Thymus (tissue), 11 donors: ENCODE data around the gene DDC. TPM values are rescaled to one million over a fixed set of nuclear protein-coding genes. Genes with fewer than 3 reads are reported as not detected.

Experiments used
- DNase-seq, 9 donors: peaks; one replicate each; pipeline ENCODE4 v3.0.0-alpha.2; 2013; ENCODE audit warnings: low spot score in 9 of 9, low read depth in 6 of 9, missing footprints in 1 of 9
- H3K27ac ChIP-seq, 2 donors: one replicate each; pipeline ENCODE4 v1.5.1; 2013; ENCODE audit warnings: control low read depth in 1 of 2, low read depth in 1 of 2, low read length in 1 of 2, mild to moderate bottlenecking in 1 of 2, moderate library complexity in 1 of 2
- H3K27me3 ChIP-seq, 2 donors: one replicate each; pipeline ENCODE4 v1.5.1; 2013; ENCODE audit warnings: low read length in 1 of 2; ENCODE audit not compliant: control insufficient read depth in 2 of 2, insufficient read depth in 1 of 2
- H3K36me3 ChIP-seq, 2 donors: one replicate each; pipeline ENCODE4 v1.5.1; 2013; ENCODE audit warnings: low read length in 1 of 2, mild to moderate bottlenecking in 1 of 2, moderate library complexity in 1 of 2; ENCODE audit not compliant: control insufficient read depth in 2 of 2, insufficient read depth in 2 of 2
- H3K4me1 ChIP-seq, 2 donors: one replicate each; pipeline ENCODE4 v1.5.1; 2013; ENCODE audit warnings: low read length in 2 of 2; ENCODE audit not compliant: control insufficient read depth in 2 of 2, insufficient read depth in 2 of 2
- H3K4me3 ChIP-seq, 2 donors: one replicate each; pipeline ENCODE4 v1.5.1; 2013; ENCODE audit warnings: low read length in 2 of 2, control low read depth in 1 of 2, mild to moderate bottlenecking in 1 of 2
- H3K9me3 ChIP-seq, 2 donors: one replicate each; pipeline ENCODE4 v1.5.1; 2013; ENCODE audit warnings: low read length in 1 of 2, mild to moderate bottlenecking in 1 of 2; ENCODE audit not compliant: control insufficient read depth in 2 of 2, insufficient read depth in 1 of 2
- WGBS: extraction: QIAGEN DNeasy Blood & Tissue Kit; methylation state at CpG from one replicate; pipeline ENCODE4 v1.1.7; 2013; 5-methylcytosine and 5-hydroxymethylcytosine counted together
- polyA plus RNA-seq: library from polyadenylated mRNA; stranded (reverse); fragments of 200-250 nt; gene quantifications from one replicate; pipeline ENCODE4 v1.2.3, GENCODE V29; 2013
- total RNA-seq: library from RNA; stranded (reverse); fragments of 120-200 nt; gene quantifications from one replicate; pipeline ENCODE4 v1.2.4, GENCODE V29; 2013
- donor health status: healthy.

DDC gene
- total and polyA plus RNA-seq, 2 donors: 0.23 to 0.33 TPM

DNA sequence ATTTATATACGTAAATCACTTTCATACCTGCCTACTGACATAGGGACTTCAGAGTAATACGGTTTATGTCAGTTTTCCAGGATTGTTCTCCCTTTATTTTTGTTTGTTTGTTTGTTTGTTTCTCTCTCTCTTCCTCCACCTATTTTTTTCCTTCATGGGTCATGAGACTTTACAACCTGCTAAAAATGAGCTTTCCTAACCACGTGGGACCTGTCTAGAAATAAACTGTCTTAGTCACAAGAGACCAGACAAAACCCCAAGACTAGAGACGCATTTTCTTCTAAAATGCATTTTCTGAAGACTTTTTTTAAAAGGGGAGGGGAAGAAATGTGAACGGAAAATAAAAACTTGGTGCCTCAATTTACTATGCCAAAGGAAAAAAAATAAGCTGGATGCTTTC, 74.0 kb downstream of the DDC start:
- Histone ChIP-seq H3K9me3 (no peaks in the 10 kb centered on the region), H3K36me3 (no peaks in the 10 kb centered on the region), H3K27me3 (no peaks in the 10 kb centered on the region), H3K4me3 (no peak overlapping the region), H3K27ac (no peak overlapping the region), H3K4me1 (no peaks in the 10 kb centered on the region)
- no peak for DNase-seq
- 84% methylated on average over 5 of the region's 5 CpGs for WGBS

DNA sequence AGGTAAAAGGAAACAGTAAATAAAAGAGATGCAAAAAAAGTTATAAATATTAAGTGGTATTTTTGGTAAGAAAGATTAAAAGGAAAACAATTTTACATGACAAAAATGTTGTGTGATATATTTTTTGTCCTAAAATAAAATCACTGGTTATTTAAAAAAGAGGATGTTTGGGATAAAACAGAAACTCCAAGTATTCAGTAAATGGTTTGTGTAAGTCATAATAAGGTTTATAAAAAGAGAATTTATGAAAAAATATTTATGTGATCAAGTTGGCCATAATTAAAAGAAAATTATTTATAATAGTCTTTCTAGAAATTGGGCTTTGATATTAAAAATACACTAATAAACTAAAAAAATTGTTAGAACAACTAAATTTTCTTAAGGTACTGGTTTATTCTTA, 76.8 kb downstream of the DDC start:
- Histone ChIP-seq H3K36me3 (no peaks in the 10 kb centered on the region), H3K27ac (no peak overlapping the region), H3K4me3 (no peak overlapping the region), H3K4me1 (no peaks in the 10 kb centered on the region), H3K9me3 (no peaks in the 10 kb centered on the region), H3K27me3 (no peaks in the 10 kb centered on the region)
- no peak for DNase-seq

DNA sequence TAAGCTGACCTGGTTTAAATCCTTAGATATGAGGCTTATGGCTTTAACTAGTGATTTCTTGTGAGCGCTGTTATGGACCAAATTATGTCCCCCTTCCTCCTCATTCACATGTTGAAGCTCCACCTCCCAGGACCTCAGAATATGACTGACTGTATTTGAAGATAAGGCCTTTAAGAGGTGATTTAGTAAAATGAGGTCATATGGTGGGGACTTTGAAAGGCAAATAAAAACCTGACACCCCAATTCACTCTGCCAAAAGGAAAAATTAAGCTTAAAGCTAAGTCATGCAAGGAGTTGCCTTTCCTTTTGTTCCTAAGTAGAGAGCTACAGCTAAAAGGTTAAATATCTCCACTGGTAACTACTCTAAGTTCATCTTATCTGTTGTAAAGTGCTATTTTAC, 78.7 kb downstream of the DDC start:
- 97% methylated on average over 1 of the region's 1 CpG for WGBS
- Histone ChIP-seq H3K4me3 (no peak overlapping the region), H3K4me1 (no peaks in the 10 kb centered on the region), H3K36me3 (no peaks in the 10 kb centered on the region), H3K9me3 (no peaks in the 10 kb centered on the region), H3K27ac (no peak overlapping the region), H3K27me3 (no peaks in the 10 kb centered on the region)
- DNase-seq: no peak

DNA sequence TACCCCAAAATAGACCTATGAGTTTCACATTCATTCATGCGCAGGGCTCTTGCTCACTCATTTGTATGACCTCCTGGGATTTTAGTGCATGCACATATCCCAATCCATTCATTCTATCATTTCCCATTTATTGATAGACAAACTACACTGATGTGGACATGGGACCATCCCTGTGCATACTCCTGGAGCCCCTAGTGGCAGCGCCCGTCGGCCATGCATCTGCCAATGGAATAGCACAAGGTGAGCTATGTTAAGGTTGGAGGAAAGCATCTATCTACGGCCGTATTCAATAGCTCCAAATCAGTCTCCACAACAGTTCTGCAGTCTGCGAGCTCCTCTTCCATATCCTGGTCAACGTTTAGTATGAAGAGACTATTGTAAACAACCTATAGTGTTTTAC, 83.3 kb downstream of the DDC start:
- Histone ChIP-seq H3K36me3 (no peaks in the 10 kb centered on the region), H3K9me3 (no peaks in the 10 kb centered on the region), H3K4me1 (no peaks in the 10 kb centered on the region), H3K27me3 (no peaks in the 10 kb centered on the region), H3K4me3 (no peak overlapping the region), H3K27ac (no peak overlapping the region)
- WGBS: 95% methylated on average over 8 of the region's 8 CpGs
- no peak for DNase-seq

DNA sequence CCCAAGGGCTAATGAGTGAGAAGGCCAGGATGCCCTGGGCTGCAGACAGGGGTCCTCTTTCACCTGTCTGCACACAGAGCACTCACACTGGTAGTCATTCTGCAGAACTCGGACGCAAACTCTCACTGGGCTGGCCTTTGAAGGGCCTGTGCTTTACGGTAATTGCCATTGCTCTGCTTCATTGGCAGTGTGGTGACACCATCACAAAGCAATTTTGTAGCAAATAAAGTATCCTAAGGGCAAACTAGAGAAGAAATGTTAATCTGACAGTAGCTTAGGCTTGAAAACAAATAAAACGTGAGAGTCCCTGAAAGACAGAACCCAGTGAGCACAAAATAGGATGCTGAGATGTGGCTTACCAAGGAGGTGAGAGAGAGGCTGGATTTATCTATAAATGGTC, 84.4 kb downstream of the DDC start:
- H3K27me3 ChIP-seq: no peaks in the 10 kb centered on the region
- no peaks in the 10 kb centered on the region for H3K36me3 ChIP-seq
- H3K27ac ChIP-seq: no peak overlapping the region
- H3K4me1 ChIP-seq: no peaks in the 10 kb centered on the region
- 76% methylated on average over 4 of the region's 4 CpGs for WGBS
- H3K4me3 ChIP-seq: no peak overlapping the region
- DNase-seq: no peak
- no peaks in the 10 kb centered on the region for H3K9me3 ChIP-seq

DNA sequence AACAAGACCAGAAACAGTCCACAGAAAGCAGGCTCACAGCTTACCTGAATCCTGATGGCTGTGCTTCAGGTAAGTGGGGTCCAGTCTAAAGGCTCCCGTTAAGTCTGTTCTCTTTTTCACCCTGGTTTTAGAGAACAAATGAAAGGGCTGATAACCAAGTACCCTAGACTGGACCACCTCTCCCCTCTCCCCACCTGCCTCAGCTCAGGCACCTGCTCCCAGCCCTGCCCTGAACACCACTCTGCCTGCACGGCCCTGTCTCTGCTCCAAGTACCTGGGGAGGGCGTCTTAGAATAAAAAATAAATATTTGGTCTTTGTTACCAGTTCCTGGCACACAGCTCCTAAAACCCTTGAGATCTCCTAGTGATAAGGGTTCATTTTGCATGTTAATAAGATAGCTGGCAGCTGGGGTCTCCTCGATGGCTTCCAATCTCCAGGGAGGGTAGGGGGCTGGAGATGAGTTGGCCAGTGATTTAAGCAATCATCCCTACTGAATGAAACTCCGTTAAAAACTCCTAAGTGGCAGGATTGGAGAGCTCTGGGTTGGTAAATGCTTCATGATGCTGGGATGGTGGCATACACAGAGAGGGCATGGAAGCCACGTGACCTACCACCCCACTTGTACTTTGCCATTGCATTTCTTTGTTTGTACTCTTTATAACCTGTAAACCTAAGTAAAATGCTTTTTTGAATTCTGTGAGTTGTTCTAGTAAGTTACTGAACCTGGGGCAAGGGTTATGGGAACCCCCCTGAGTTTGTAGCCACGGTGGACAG, 85.3 kb downstream of the DDC start:
- no peak overlapping the region for H3K27ac ChIP-seq
- H3K4me3 ChIP-seq: no peak overlapping the region
- H3K36me3 ChIP-seq: no peaks in the 10 kb centered on the region
- no peak for DNase-seq
- H3K4me1 ChIP-seq: no peaks in the 10 kb centered on the region
- no peaks in the 10 kb centered on the region for H3K27me3 ChIP-seq
- H3K9me3 ChIP-seq: no peaks in the 10 kb centered on the region
- 95% methylated on average over 7 of the region's 7 CpGs for WGBS

DNA sequence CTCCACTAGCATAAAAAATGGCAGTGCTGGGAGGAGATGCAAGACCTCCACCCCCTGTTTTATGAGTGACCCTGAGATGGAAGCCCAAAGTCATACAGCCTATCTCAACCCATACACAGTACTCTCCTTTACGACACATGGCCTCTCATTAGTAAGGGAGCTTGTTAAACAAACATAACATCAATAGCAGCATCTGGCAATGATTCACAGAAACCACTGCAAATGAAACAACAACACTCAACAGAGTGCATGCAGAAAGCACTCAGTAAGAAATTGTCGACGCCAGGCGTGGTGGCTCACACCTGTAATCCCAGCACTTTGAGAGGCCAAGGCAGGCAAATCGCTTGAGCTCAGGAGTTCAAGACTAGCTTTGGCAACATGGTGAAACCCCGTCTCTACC, 87.6 kb downstream of the DDC start:
- Histone ChIP-seq H3K4me1 (no peaks in the 10 kb centered on the region), H3K27me3 (no peaks in the 10 kb centered on the region), H3K36me3 (no peaks in the 10 kb centered on the region), H3K27ac (no peak overlapping the region), H3K4me3 (no peak overlapping the region), H3K9me3 (no peaks in the 10 kb centered on the region)
- DNase-seq: no peak
- 93% methylated on average over 6 of the region's 6 CpGs for WGBS

DNA sequence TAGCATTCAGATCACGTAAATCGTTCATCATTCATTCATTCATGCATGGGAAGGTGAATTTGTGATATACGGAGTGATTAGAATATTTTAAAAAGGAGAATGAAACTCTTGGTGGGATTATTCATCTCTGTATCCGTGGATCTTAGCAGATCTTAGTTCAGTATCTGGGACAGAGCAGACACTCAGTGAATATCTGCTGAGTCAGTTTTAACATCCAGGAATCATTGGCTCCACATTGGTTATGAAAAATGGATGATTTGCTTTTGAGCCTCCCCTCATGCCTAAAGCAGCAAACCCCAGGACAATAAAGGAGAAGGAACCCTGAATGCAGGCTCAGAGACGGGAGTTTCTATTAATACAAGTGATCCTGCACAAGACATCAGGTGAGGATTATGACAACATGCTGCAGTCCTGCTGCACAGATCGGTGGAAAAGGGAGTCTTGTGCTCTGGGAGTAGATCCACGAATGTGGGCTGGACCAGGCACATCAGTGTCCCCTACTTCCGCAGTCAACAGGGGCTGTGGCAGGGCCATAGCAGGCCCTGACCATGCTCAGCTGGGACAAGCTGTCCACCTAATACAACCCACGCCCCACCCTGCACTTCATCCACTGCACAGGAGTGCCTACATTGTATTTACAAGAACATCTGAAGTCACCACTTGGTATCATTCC, 88.1 kb downstream of the DDC start:
- WGBS: 95% methylated on average over 9 of the region's 9 CpGs
- H3K27ac ChIP-seq: no peak overlapping the region

DNA sequence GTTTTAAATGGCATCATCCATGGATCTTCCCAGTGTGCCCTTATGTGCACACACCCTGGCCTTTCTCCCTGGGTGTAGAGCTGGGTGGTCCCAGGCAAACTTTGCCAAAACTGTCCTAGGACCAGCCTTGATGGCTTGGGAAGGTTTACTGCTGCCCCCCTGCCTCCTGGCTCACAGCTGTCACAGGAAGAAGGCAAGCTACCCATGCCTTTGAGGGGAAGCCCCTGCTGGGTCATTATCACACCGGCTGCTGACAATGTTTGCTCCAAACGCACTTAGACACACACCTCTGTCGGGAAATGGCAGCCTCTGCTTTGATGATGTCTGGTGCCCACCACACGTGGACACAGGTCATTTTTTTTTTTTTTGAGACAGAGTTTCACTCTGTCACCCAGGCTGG, 89.9 kb downstream of the DDC start:
- no peaks in the 10 kb centered on the region for H3K36me3 ChIP-seq
- H3K27ac ChIP-seq: no peak overlapping the region
- DNase-seq: no peak
- no peak overlapping the region for H3K4me3 ChIP-seq
- no peaks in the 10 kb centered on the region for H3K27me3 ChIP-seq
- no peaks in the 10 kb centered on the region for H3K4me1 ChIP-seq
- H3K9me3 ChIP-seq: no peaks in the 10 kb centered on the region
- WGBS: 72% methylated on average over 4 of the region's 4 CpGs

More for the DNA sequence above, 88.1 kb downstream of the DDC start:
- no peaks in the 10 kb centered on the region for H3K9me3 ChIP-seq
- no peaks in the 10 kb centered on the region for H3K36me3 ChIP-seq
- no peak overlapping the region for H3K4me3 ChIP-seq
- no peaks in the 10 kb centered on the region for H3K27me3 ChIP-seq
- no peak for DNase-seq
- H3K4me1 ChIP-seq: no peaks in the 10 kb centered on the region
